ENCODE measurements around the gene ALS2.

ALS2 gene

GRCh38 chr2:201704536-201704935 lies 76.2 kb downstream of the ALS2 start:
- H3K4me3 ChIP-seq (ENCODE audit: low read depth, low read length), result no peak overlapping the region
- DNase-seq (ENCODE audit: low read depth), result no peak
- no peak for TF ChIP-seq POLR2A (IDR thresholded peaks at IDR 0.05; ENCODE audit: extremely low read depth, insufficient read length)
- TF ChIP-seq, protein P1, sequence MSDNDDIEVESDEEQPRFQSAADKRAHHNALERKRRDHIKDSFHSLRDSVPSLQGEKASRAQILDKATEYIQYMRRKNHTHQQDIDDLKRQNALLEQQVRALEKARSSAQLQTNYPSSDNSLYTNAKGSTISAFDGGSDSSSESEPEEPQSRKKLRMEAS (IDR thresholded peaks at IDR 0.05; ENCODE audit: low read depth, low read length), result no peak

- no peak overlapping the region for H3K4me3 ChIP-seq (ENCODE audit: low read depth, low read length)
- no peak for TF ChIP-seq POLR2A (IDR thresholded peaks at IDR 0.05; ENCODE audit: extremely low read depth, insufficient read length)
- no peak for TF ChIP-seq MYC (IDR thresholded peaks at IDR 0.05; ENCODE audit: low read depth, low read length)
- TF ChIP-seq, protein P1 (IDR thresholded peaks at IDR 0.05; ENCODE audit: low read depth, low read length), result no peak
- TF ChIP-seq CTCF (IDR thresholded peaks at IDR 0.05; ENCODE audit: low read depth, low read length), result no peak
- no peak for DNase-seq (ENCODE audit: low read depth)
Observed at GRCh38 chr2:201701646-201702045, 79.1 kb downstream of the ALS2 start.

- no peak for DNase-seq (ENCODE audit: low read depth)
- TF ChIP-seq POLR2A (IDR thresholded peaks at IDR 0.05; ENCODE audit: extremely low read depth, insufficient read length) (no peak), CTCF (IDR thresholded peaks at IDR 0.05; ENCODE audit: low read depth, low read length) (no peak), MYC (IDR thresholded peaks at IDR 0.05; ENCODE audit: low read depth, low read length) (no peak)
- TF ChIP-seq, protein P1 (IDR thresholded peaks at IDR 0.05; ENCODE audit: low read depth, low read length), result no peak
- no peak overlapping the region for H3K4me3 ChIP-seq (ENCODE audit: low read depth, low read length)
Observed at GRCh38 chr2:201699416-201699815, 81.3 kb downstream of the ALS2 start.

GRCh38 chr2:201698588-201699226 lies 82.0 kb downstream of the ALS2 start, which contains the start of gene MPP4:
Gene MPP4, minus strand, starts transcription at chr2:201698644. Its CDS starts 4,690 bp downstream, at chr2:201693954.
- H3K4me3 ChIP-seq (ENCODE audit: low read depth, low read length), result no peak within 1 kb of the TSS
- DNase-seq (ENCODE audit: low read depth), result no peak
- TF ChIP-seq MYC (IDR thresholded peaks at IDR 0.05; ENCODE audit: low read depth, low read length) (no peak), CTCF (IDR thresholded peaks at IDR 0.05; ENCODE audit: low read depth, low read length) (no peak), POLR2A (IDR thresholded peaks at IDR 0.05; ENCODE audit: extremely low read depth, insufficient read length) (no peak)
- TF ChIP-seq, protein P1 (IDR thresholded peaks at IDR 0.05; ENCODE audit: low read depth, low read length), result no peak

GRCh38 chr2:201697899-201698298 lies 82.8 kb downstream of the ALS2 start:
- H3K4me3 ChIP-seq (ENCODE audit: low read depth, low read length), result no peak overlapping the region
- no peak for DNase-seq (ENCODE audit: low read depth)
- TF ChIP-seq POLR2A (IDR thresholded peaks at IDR 0.05; ENCODE audit: extremely low read depth, insufficient read length) (no peak), MYC (IDR thresholded peaks at IDR 0.05; ENCODE audit: low read depth, low read length) (no peak), CTCF (IDR thresholded peaks at IDR 0.05; ENCODE audit: low read depth, low read length) (no peak)
- TF ChIP-seq, protein P1 (IDR thresholded peaks at IDR 0.05; ENCODE audit: low read depth, low read length), result no peak

GRCh38 chr2:201696151-201696659 lies 84.5 kb downstream of the ALS2 start:
- DNase-seq (ENCODE audit: low read depth), result no peak
- no peak overlapping the region for H3K4me3 ChIP-seq (ENCODE audit: low read depth, low read length)
- TF ChIP-seq POLR2A (IDR thresholded peaks at IDR 0.05; ENCODE audit: extremely low read depth, insufficient read length) (no peak), CTCF (IDR thresholded peaks at IDR 0.05; ENCODE audit: low read depth, low read length) (no peak), MYC (IDR thresholded peaks at IDR 0.05; ENCODE audit: low read depth, low read length) (no peak)
- TF ChIP-seq, protein P1 (IDR thresholded peaks at IDR 0.05; ENCODE audit: low read depth, low read length), result no peak

All from NB4 (cell line).